Measurements from ENCODE around the gene SLC35E2B.
"Not testable (repeated sequence)": the region's sequence is repeated elsewhere in the genome, so short reads cannot be mapped to it uniquely, and the experiment has no call there.

DNA sequence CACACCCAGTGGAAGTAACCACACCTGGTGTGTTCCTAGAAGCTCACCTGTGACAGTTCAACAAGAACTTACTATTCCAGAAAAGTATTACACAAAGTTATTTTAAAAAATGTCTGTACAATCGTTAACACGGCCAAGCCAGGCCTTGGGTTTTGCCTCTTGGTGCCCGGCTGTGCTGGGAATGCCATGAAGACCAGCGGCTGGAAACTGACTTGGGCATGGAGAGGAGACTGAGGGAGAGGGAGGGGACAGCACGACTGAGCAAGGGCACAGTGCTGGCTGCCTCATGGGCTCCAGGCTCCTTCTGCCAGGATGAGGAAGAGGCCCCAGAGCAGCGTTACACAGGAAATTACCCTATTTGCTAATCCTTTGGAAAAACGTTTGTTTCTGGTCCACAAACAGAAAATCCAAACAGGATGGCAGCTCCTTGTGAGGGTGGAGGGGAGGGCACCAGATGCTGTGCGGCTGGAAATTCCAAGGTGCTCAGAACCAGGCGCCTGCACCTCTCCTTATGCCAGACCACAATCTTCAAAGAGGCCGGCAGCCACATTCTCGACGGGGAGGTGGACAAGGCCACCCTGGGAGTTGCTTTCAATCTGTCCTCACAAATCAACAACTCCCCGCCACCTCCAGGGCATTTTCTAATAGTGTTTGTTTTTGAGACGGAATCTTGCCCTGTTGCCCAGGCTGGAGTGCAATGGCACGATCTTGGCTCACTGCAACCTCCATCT lies 29.6 kb downstream of the SLC35E2B start:
- not testable (repeated sequence) for TF ChIP-seq CTCF, POLR2A (IDR thresholded peaks at IDR 0.05)

Measured in testis (tissue), 2 donors.